ENCODE measurements around the gene P4HA1. TPM values are rescaled to one million over a fixed set of nuclear protein-coding genes. Genes with fewer than 3 reads are reported as not detected.
"Not testable (repeated sequence)": the region's sequence is repeated elsewhere in the genome, so short reads cannot be mapped to it uniquely, and the experiment has no call there.

P4HA1 gene
- 134 and 179 TPM in 2 replicates for total RNA-seq
- polyA plus RNA-seq (2012) = 125 TPM

- DNase-seq (ENCODE audit: low read depth) = peak; percentile 99
These were observed at the start of gene P4HA1 for GRCh38 chr10:73096449-73097304. Gene P4HA1 (minus strand): TSS chr10:73096866. CDS start chr10:73074883, 21,983 bp downstream.

GRCh38 chr10:73141603-73142002 is 44.9 kb upstream of the P4HA1 start:
- no peak for DNase-seq (ENCODE audit: low read depth)

GRCh38 chr10:73139251-73139650 is 42.6 kb upstream of the P4HA1 start:
- DNase-seq (ENCODE audit: low read depth) = peak; percentile 13

GRCh38 chr10:73136627-73137026 is 40.0 kb upstream of the P4HA1 start:
- DNase-seq (ENCODE audit: low read depth) = no peak

- no peak for DNase-seq (ENCODE audit: low read depth)
These were observed 38.1 kb upstream of the P4HA1 start for GRCh38 chr10:73134727-73135126.

GRCh38 chr10:73131913-73132686 is 35.4 kb upstream of the P4HA1 start:
- DNase-seq (ENCODE audit: low read depth) = no peak

- DNase-seq (ENCODE audit: low read depth) = no peak
These were observed 34.6 kb upstream of the P4HA1 start for GRCh38 chr10:73131301-73131700.

GRCh38 chr10:73126343-73126742 is 29.7 kb upstream of the P4HA1 start:
- no peak for DNase-seq (ENCODE audit: low read depth)

- no peak for DNase-seq (ENCODE audit: low read depth)
These were observed 23.3 kb upstream of the P4HA1 start for GRCh38 chr10:73119952-73120351.

GRCh38 chr10:73119457-73119856 is 22.8 kb upstream of the P4HA1 start:
- DNase-seq (ENCODE audit: low read depth) = no peak

GRCh38 chr10:73117976-73118743 is 21.5 kb upstream of the P4HA1 start:
- DNase-seq (ENCODE audit: low read depth) = peak; percentile 86

GRCh38 chr10:73116017-73116416 is 19.4 kb upstream of the P4HA1 start:
- DNase-seq (ENCODE audit: low read depth) = no peak

GRCh38 chr10:73113551-73113950 is 16.9 kb upstream of the P4HA1 start:
- peak; percentile 15 for DNase-seq (ENCODE audit: low read depth)

GRCh38 chr10:73112032-73112431 is 15.4 kb upstream of the P4HA1 start:
- DNase-seq (ENCODE audit: low read depth) = not testable (repeated sequence)

- peak; percentile 90 for DNase-seq (ENCODE audit: low read depth)
These were observed 13.7 kb upstream of the P4HA1 start, which contains the start of gene NUDT13 for GRCh38 chr10:73110345-73110849. Gene NUDT13 (plus strand): TSS chr10:73110455. CDS start chr10:73114366, 3,911 bp downstream.

- DNase-seq (ENCODE audit: low read depth) = not testable (repeated sequence)
These were observed 12.6 kb upstream of the P4HA1 start for GRCh38 chr10:73109248-73109652.

- DNase-seq (ENCODE audit: low read depth) = peak; percentile 74
These were observed 9.6 kb upstream of the P4HA1 start for GRCh38 chr10:73106301-73106700.

- peak; percentile 73 for DNase-seq (ENCODE audit: low read depth)
These were observed 2.5 kb upstream of the P4HA1 start for GRCh38 chr10:73099141-73099540.

- DNase-seq (ENCODE audit: low read depth) = no peak
These were observed 622 bp upstream of the P4HA1 start for GRCh38 chr10:73097305-73097670.

- peak; percentile 79 for DNase-seq (ENCODE audit: low read depth)
These were observed 621 bp downstream of the P4HA1 start for GRCh38 chr10:73096041-73096448.

- DNase-seq (ENCODE audit: low read depth) = peak; percentile 77
These were observed 1.1 kb downstream of the P4HA1 start for GRCh38 chr10:73095481-73096021.

All from myocyte (in vitro differentiated cells).